ENCODE results near the gene OR13J1.

Gene OR13J1

DNA sequence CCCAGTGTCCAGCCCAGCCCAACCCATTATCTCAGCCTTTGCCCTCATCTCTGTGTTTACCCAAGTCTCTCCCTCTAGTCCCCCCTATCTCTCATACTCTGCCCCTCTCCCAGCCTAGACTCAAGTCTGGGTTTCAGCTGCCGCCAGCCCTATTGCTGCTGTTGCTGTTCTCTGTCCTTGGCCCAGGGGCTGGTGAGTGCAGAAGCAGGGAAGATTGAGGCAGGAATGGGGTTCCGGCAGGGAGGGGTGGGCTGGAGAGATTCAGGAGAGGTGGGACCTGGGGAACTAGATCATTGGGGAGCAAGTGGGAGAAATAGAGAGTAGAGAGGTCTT, 40.5 kb downstream of the OR13J1 start:
- no peak for DNase-seq

DNA sequence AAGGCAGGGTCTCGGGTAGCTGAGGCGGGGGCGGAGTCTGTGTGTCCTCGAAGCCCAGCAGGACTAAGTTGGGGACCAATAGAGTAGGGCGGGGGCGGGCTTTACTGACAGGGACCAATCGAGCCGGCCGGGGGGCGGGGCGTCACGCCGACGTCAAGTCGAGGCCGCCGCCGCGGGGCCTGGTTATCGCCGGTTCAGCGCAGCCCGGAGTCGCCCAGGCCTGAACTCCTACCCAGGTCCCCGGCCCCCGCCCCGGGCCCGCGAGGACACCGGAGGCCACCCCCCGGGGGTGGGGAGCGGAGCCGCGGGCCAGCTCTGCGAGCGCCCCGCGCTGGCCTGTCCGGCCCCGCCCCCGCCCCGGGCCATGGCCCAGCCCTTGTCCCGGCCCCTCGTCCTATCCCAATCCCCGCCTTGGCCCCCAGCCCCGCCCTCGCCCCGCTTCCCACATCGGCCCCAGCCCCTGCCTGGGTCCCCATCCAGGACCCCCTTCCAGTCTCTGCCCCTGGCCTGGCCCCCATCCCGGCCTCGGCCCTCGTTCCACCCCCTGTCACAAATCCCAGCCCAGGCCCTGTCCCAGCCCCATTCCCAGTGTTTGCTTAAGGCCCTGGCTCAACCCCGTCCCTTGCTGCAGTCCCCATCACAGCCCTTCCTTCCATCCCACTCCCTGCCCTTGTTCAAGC, 41.0 kb downstream of the OR13J1 start, which contains the start of gene TMEM8B:
Gene TMEM8B, plus strand, starts transcription at position 145 of the 680 bp plus-strand sequence. Its CDS starts 220 bp downstream, at position 365.
- peak; percentile 88 for DNase-seq

DNA sequence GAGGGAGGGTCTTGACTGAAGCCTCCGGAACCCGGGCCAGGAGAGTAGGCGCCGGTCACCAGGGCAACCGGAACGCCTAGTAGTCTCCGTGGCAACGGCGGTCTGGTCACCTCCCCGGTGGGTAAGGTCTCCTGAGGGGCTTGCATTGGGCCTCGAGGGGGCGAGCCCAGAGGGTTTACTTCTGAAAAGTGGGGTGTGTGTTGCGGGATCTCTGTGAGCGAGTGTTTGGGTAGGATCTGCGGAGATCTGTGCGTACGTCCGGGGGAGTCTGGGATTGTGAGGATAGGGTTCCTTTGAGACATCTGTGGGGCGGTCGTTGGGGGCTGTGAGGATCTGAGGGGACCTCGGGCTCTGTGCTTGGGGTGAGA, 41.5 kb downstream of the OR13J1 start, which contains the start of gene FAM221B:
Gene FAM221B, minus strand, starts transcription at position 17 of the 368 bp plus-strand sequence. CDS start 2,571 bp downstream, outside the sequence.
- DNase-seq, result no peak

DNA sequence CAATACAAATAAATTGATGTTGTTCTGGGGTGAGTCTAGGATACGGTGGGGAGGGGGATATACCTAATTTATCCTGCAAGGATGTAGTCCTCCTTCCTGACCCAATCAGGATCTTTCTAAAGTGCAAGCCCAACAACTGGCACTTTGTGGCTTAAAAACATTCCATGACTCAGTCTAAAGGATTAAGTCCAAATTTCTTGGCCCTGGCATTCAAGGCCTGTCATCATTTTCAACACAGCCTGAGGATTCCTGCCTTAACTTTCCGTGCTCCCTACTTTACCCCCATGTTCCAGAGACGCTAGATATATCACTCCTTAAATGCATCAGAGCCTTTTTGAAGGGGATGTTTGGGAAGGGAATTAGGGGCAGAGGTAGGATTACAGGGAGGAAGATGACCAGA, 42.7 kb downstream of the OR13J1 start:
- no peak for DNase-seq

DNA sequence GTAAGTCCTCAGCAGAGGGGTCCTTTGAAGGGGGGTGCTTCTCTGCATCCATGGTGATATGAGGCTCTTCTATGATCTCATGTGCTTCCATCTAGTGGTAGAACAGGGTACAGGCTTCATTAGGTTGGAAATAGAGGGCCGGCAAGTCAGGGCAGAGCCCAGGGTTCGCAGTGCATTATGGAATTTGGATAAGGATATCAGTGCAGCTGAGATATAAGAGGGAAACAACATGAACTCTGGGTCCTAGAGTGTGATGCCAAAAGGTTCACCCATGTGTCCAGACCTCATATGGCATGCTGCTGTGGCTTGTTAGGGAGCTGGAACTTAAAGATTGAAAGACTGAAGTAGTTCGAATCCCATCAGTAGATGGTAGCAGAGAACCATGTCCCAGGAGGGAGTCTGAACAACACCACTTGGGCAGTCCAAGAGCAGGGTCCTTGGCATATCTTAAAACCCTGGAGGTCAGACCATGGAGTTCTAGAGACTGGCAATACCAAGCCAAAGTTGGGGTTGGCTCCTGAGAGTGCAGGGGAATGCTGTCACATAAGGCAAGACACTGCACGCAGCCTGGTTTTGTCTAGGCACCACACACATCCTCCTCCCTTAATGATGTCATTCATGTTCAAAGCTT, 44.0 kb downstream of the OR13J1 start:
- peak; percentile 84 for DNase-seq

DNA sequence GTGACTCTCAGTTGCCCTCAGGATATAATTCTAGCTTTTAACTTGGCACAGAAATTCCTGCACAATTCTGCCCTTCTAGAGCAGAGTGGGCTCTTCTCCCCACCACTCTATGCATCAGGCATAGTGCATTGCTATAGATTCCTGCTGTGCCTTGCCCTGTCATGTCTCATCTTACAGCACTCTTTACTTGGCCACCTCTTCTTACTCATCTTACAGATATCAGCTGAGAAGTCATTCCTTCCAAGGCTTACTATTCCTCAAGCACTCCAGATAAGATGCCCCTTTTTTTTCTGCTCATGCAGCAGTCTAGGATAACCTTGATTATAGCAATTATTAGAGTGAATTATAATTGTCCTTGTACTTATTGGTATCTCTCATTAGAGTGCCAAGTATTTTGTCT, 47.3 kb downstream of the OR13J1 start:
- no peak for DNase-seq

DNA sequence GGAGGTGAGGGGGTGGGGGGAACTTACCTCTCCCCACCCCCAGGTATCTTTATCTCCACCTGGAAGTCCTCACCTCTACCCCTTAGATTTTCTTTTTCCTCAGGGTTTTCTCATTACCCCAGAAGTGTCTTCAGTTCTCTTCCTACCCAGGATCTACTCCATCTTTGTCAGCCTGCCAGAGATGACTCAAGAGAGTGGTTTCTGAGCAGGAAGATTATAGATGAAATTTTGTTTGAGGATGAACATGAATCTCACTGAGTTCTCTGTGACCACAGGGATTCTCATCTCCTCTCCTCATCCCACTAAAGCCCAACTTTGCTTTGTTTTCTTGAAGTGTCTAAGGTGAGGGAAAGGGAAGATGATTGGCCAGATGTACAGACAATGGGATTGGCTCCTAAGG, 50.1 kb downstream of the OR13J1 start:
- no peak for DNase-seq
